MM.1S (cell line): ENCODE data around the gene EIF2S1.

Source experiments
- CTCF ChIP-seq: fragments of 300-600 bp; sonication (generic); IDR thresholded peaks from 2 replicates; pipeline ENCODE4 v1.5.1; 2016; ENCODE audit warnings: antibody characterized with exemption, low read length, mixed read lengths
- EZH2phosphoT487 ChIP-seq: fragments of 300-600 bp; sonication (generic); IDR thresholded peaks from 2 replicates; pipeline ENCODE4 v1.6.1; 2018; ENCODE audit warnings: antibody characterized with exemption, low read length

- TF ChIP-seq EZH2phosphoT487 (no peak), CTCF (no peak)
These were observed 56.7 kb downstream of the EIF2S1 start for GRCh38 chr14:67416810-67417209.
